ENCODE measurements around the gene PRKAR1B.

Gene PRKAR1B

DNA sequence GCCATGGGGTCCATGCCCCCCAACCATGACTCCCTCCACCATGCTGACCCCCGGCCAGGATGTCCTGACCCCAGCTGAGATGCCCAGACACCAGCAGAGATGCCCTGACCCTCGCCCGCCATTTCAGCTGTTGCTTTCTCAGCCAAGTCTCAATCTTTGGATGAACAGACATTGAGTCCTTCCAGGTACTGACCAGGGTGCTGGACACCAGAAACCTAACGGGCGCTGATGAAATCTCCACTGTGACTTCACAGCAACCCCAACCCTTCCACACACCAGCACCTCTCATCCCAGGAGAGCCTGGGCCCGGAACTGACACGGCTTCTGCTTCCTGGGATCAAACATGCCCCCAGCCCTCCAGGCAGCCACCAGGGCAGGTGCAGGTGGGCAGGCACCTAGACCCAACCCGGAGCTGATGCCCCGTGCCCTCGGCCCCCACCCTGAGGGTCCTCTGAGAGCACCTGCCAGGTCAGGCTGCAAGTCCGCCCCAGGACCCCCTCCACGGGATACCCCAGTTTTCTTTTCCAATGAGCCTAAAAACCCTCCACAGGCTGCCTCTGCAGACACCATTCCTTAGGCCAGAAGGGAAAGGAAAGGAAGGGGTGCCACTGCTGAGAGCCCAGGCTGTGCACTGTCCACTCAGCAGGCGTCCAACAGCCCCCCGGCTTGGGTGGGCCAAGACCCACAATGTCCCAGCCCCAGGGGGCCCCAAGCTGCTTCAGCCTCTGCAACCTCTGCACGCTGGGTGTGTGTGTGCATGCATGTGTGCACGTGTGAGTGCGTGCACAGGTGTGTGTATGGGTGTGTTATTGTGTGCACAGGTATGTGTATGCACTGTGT is 164.1 kb downstream of the PRKAR1B start:
- no peak overlapping the region for H3K27ac ChIP-seq
- DNase-seq (ENCODE audit: low spot score), result no peak
- TF ChIP-seq CTCF (IDR thresholded peaks at IDR 0.05), result no peak
- no peak overlapping the region for H3K4me3 ChIP-seq

DNA sequence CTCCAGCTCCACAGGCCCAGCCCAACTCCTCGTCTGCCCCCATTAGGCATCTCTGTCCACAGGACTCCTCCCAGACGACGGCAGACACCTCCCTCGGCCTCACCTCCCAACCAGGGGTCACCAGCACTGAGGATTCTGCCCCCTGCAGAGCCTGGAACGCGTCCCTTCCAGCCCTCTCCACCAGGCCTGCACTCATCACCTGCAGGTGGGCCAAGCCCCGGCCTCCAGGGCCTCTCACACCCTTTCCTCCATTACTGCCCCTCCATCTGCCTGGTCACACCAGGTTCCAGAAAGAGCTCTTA is 164.8 kb downstream of the PRKAR1B start:
- Histone ChIP-seq H3K4me3 (no peak overlapping the region), H3K27ac (no peak overlapping the region)
- no peak for DNase-seq (ENCODE audit: low spot score)
- TF ChIP-seq CTCF (IDR thresholded peaks at IDR 0.05), result no peak

- Histone ChIP-seq H3K27ac (no peak overlapping the region), H3K4me3 (no peak overlapping the region)
- TF ChIP-seq CTCF (IDR thresholded peaks at IDR 0.05), result no peak
- DNase-seq (ENCODE audit: low spot score), result no peak
These were observed 165.3 kb downstream of the PRKAR1B start for GRCh38 chr7:561631-562373.

- no peak overlapping the region for H3K27ac ChIP-seq
- no peak for DNase-seq (ENCODE audit: low spot score)
These were observed 166.0 kb downstream of the PRKAR1B start for GRCh38 chr7:560966-561630.

DNA sequence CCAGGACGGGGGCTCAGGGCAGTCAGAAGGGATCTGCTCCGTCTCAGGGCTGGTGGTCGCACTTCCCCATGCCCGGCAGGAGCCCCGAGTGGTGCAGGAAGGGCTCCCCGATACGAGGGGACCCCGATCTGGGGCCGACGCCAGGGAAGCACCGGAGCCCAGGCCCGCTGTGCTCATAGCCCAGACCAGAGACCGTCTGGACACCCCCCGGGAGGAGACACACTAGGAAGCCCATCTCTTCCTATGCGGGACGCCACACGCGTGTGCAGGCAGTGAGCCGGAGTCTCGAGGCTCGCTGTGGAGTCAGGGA is 167.7 kb downstream of the PRKAR1B start:
- Histone ChIP-seq H3K4me3 (no peak overlapping the region), H3K27ac (peak overlapping the region; percentile 77 to 78)
- no peak for TF ChIP-seq CTCF (IDR thresholded peaks at IDR 0.05)
- no peak for DNase-seq (ENCODE audit: low spot score)

More at GRCh38 chr7:560966-561630, 166.0 kb downstream of the PRKAR1B start:
- no peak overlapping the region for H3K4me3 ChIP-seq
- no peak for TF ChIP-seq CTCF (IDR thresholded peaks at IDR 0.05)

DNA sequence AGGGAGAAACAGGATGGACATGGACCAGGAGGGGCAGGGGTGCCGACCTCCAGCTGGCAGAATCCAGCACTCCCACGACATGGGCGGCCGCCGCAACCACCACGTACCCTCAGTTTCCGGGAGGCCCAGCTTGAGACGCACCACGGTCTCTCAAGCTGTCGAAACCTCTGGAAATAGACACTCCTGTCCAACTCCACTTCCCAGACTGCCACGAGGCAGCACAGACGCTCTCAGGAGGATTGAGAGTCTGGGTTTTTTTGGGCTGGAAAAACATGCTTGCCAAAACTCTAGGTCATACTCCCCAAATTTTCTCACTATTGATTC is 169.6 kb downstream of the PRKAR1B start:
- peak overlapping the region; percentile 77 to 81 for H3K27ac ChIP-seq
- no peak overlapping the region for H3K4me3 ChIP-seq
- peak; percentile 87 for DNase-seq (ENCODE audit: low spot score)
- no peak for TF ChIP-seq CTCF (IDR thresholded peaks at IDR 0.05)
